Astrocyte (in vitro differentiated cells and primary cell): ENCODE data around the gene CSTF2T. TPM values are rescaled to one million over a fixed set of nuclear protein-coding genes. Genes with fewer than 3 reads are reported as not detected.

Source experiments
- DNase-seq: peaks from one replicate; pipeline ENCODE4 v3.0.0-alpha.2; 2010; ENCODE audit warnings: low read depth
- FAIRE-seq: peaks from 2 replicates; lab custom pipeline; 2011; peaks lifted over from hg19 to GRCh38; lab: Jason Lieb, UNC
- H2AFZ ChIP-seq: 2 replicates; pipeline ENCODE4 v1.6.0; 2012; ENCODE audit warnings: low read depth, low read length, inconsistent platforms
- H3K27ac ChIP-seq: 2 replicates; pipeline ENCODE4 v1.5.1; 2011; ENCODE audit warnings: low read depth, low read length, inconsistent platforms
- H3K27me3 ChIP-seq: 2 replicates; pipeline ENCODE4 v1.6.0; 2011; ENCODE audit warnings: low read length, inconsistent platforms; ENCODE audit not compliant: insufficient read depth
- H3K36me3 ChIP-seq: 2 replicates; pipeline ENCODE4 v1.5.1; 2011; ENCODE audit warnings: low read length, inconsistent platforms; ENCODE audit not compliant: insufficient read depth
- H3K4me1 ChIP-seq: 2 replicates; pipeline ENCODE4 v1.5.1; 2011; ENCODE audit warnings: low read length, inconsistent platforms; ENCODE audit not compliant: insufficient read depth
- H3K4me2 ChIP-seq: 2 replicates; pipeline ENCODE4 v1.6.0; 2012; ENCODE audit warnings: low read length, inconsistent platforms
- H3K4me3 ChIP-seq: 2 replicates; pipeline ENCODE4 v1.5.1; 2011; ENCODE audit warnings: low read depth, mild to moderate bottlenecking, low read length, inconsistent platforms; ENCODE audit not compliant: insufficient read depth
- H3K79me2 ChIP-seq: 2 replicates; pipeline ENCODE4 v1.6.0; 2012; ENCODE audit warnings: mild to moderate bottlenecking, low read length, inconsistent platforms; ENCODE audit not compliant: insufficient read depth
- H3K9ac ChIP-seq: 2 replicates; pipeline ENCODE4 v1.6.0; 2012; ENCODE audit warnings: mild to moderate bottlenecking, low read length, inconsistent platforms
- H3K9me3 ChIP-seq: 2 replicates; pipeline ENCODE4 v1.5.1; 2012; ENCODE audit warnings: low read depth, mild to moderate bottlenecking, low read length, inconsistent platforms; ENCODE audit not compliant: insufficient read depth
- H4K20me1 ChIP-seq: 2 replicates; pipeline ENCODE4 v1.6.0; 2012; ENCODE audit warnings: low read length, inconsistent platforms; ENCODE audit not compliant: insufficient read depth
- H3K27ac Mint-ChIP-seq: one replicate; pipeline ENCODE4 v1.8.0; 2021; ENCODE audit warnings: mild to moderate bottlenecking, mixed read lengths; ENCODE audit not compliant: unreplicated experiment
- H3K27me3 Mint-ChIP-seq: one replicate; pipeline ENCODE4 v1.8.0; 2021; ENCODE audit warnings: low read depth, mixed read lengths; ENCODE audit not compliant: unreplicated experiment
- H3K36me3 Mint-ChIP-seq: one replicate; pipeline ENCODE4 v1.8.0; 2021; ENCODE audit warnings: low read depth, mixed read lengths; ENCODE audit not compliant: unreplicated experiment
- H3K4me1 Mint-ChIP-seq: one replicate; pipeline ENCODE4 v1.8.0; 2021; ENCODE audit warnings: low read depth, mixed read lengths; ENCODE audit not compliant: unreplicated experiment
- H3K4me3 Mint-ChIP-seq: one replicate; pipeline ENCODE4 v1.8.0; 2021; ENCODE audit warnings: mild to moderate bottlenecking, moderate library complexity, mixed read lengths; ENCODE audit not compliant: unreplicated experiment
- H3K9me3 Mint-ChIP-seq: one replicate; pipeline ENCODE4 v1.8.0; 2021; ENCODE audit warnings: mild to moderate bottlenecking, mixed read lengths; ENCODE audit not compliant: unreplicated experiment
- CTCF ChIP-seq: IDR thresholded peaks from 2 replicates; pipeline ENCODE4 v1.5.1; 2011; ENCODE audit warnings: low read depth, mild to moderate bottlenecking, inconsistent platforms, low read length, moderate library complexity; ENCODE audit not compliant: insufficient read depth
- EZH2 ChIP-seq: IDR thresholded peaks from 2 replicates; pipeline ENCODE4 v1.6.1; 2012; ENCODE audit warnings: mild to moderate bottlenecking, low read length, inconsistent platforms; ENCODE audit not compliant: insufficient read depth
- total RNA-seq: library from RNA; stranded (reverse); gene quantifications from 2 replicates; pipeline ENCODE4 v1.2.1, GENCODE V29; 2021

Gene CSTF2T
- total RNA-seq, 1 donor from 2014 or later = 22.9 TPM

- Histone ChIP-seq H3K4me1 (no peaks in the 10 kb centered on the region), H3K4me2 (no peak overlapping the region), H4K20me1 (no peaks in the 10 kb centered on the region), H3K9ac (no peak overlapping the region), H3K4me3 (no peak overlapping the region), H3K27ac (no peak overlapping the region), H3K79me2 (no peaks in the 10 kb centered on the region), H3K36me3 (no peaks in the 10 kb centered on the region), H3K9me3 (no peaks in the 10 kb centered on the region), H2AFZ (no peak overlapping the region), H3K27me3 (no peaks in the 10 kb centered on the region)
- H3K27ac Mint-ChIP-seq = no peak overlapping the region
- peaks cover 2% of the 10 kb centered on the region for H3K9me3 Mint-ChIP-seq
- H3K27me3 Mint-ChIP-seq = no peaks in the 10 kb centered on the region
- no peaks in the 10 kb centered on the region for H3K36me3 Mint-ChIP-seq
- DNase-seq = no peak
- no peak for FAIRE-seq
- H3K4me3 Mint-ChIP-seq = no peak overlapping the region
- peaks cover 7% of the 10 kb centered on the region for H3K4me1 Mint-ChIP-seq
- TF ChIP-seq EZH2 (no peak), CTCF (no peak)
Measured at GRCh38 chr10:51666456-51666855, 32.9 kb downstream of the CSTF2T start.

- TF ChIP-seq CTCF = no peak
- no peak for TF ChIP-seq EZH2
- Histone ChIP-seq H3K9me3 (no peaks in the 10 kb centered on the region), H3K4me3 (no peak overlapping the region), H3K27me3 (no peaks in the 10 kb centered on the region), H2AFZ (no peak overlapping the region), H3K36me3 (no peaks in the 10 kb centered on the region), H3K4me1 (no peaks in the 10 kb centered on the region), H3K79me2 (no peaks in the 10 kb centered on the region), H3K27ac (no peak overlapping the region), H3K4me2 (no peak overlapping the region), H3K9ac (no peak overlapping the region), H4K20me1 (no peaks in the 10 kb centered on the region)
- Mint-ChIP-seq H3K9me3 (no peaks in the 10 kb centered on the region), H3K36me3 (no peaks in the 10 kb centered on the region), H3K27me3 (no peaks in the 10 kb centered on the region), H3K4me3 (no peak overlapping the region), H3K27ac (no peak overlapping the region), H3K4me1 (peaks cover 6% of the 10 kb centered on the region)
- FAIRE-seq (no peak), DNase-seq (no peak)
Measured at GRCh38 chr10:51663086-51663485, 36.3 kb downstream of the CSTF2T start.

- H3K27me3 Mint-ChIP-seq = no peaks in the 10 kb centered on the region
- Histone ChIP-seq H3K36me3 (no peaks in the 10 kb centered on the region), H3K9me3 (no peaks in the 10 kb centered on the region), H2AFZ (no peak overlapping the region), H3K9ac (no peak overlapping the region), H3K79me2 (no peaks in the 10 kb centered on the region), H3K4me3 (no peak overlapping the region), H3K27ac (no peak overlapping the region), H3K4me2 (no peak overlapping the region), H4K20me1 (no peaks in the 10 kb centered on the region), H3K4me1 (no peaks in the 10 kb centered on the region), H3K27me3 (no peaks in the 10 kb centered on the region)
- DNase-seq (no peak), FAIRE-seq (no peak)
- no peak for TF ChIP-seq EZH2
- TF ChIP-seq CTCF = no peak
- H3K4me1 Mint-ChIP-seq = no peaks in the 10 kb centered on the region
- H3K27ac Mint-ChIP-seq = no peak overlapping the region
- H3K4me3 Mint-ChIP-seq = no peak overlapping the region
- H3K9me3 Mint-ChIP-seq = no peaks in the 10 kb centered on the region
- H3K36me3 Mint-ChIP-seq = no peaks in the 10 kb centered on the region
Measured at GRCh38 chr10:51659344-51659743, 40.1 kb downstream of the CSTF2T start.
